Activated T-cell treated with anti-CD3 and anti-CD28 coated beads, Interleukin-2, amount 50 U/mL, for 4 hours (primary cell): ENCODE results near the gene RGS7BP. TPM values are rescaled to one million over a fixed set of nuclear protein-coding genes. Genes with fewer than 3 reads are reported as not detected.
"Not testable (repeated sequence)": the region's sequence is repeated elsewhere in the genome, so short reads cannot be mapped to it uniquely, and the experiment has no call there.

Experiments
- ATAC-seq, 2 donors: fragments of 200-7000 bp; cut with Tn5 transposase; one replicate each; pipeline ENCODE4 v1.10.0; 2021
- DNase-seq: peaks from one replicate; pipeline ENCODE4 v3.0.0-alpha.2; 2020
- H3K27me3 Mint-ChIP-seq: one replicate; pipeline ENCODE4 v1.8.0; 2021; ENCODE audit warnings: low read depth, mixed read lengths
- H3K36me3 Mint-ChIP-seq: one replicate; pipeline ENCODE4 v1.8.0; 2022; ENCODE audit warnings: mixed read lengths; ENCODE audit not compliant: insufficient read depth
- H3K4me1 Mint-ChIP-seq: one replicate; pipeline ENCODE4 v1.8.0; 2021; ENCODE audit warnings: low read depth, mixed read lengths
- H3K4me3 Mint-ChIP-seq: one replicate; pipeline ENCODE4 v1.8.0; 2021; ENCODE audit warnings: mild to moderate bottlenecking, moderate library complexity, mixed read lengths
- H3K9me3 Mint-ChIP-seq: one replicate; pipeline ENCODE4 v1.8.0; 2021; ENCODE audit warnings: mixed read lengths
- total RNA-seq, 3 donors: library from RNA; stranded (reverse); gene quantifications; one replicate each; pipeline ENCODE4 v1.2.1, GENCODE V29; 2021

RGS7BP gene
- total RNA-seq, 3 donors from 2014 or later: not detected

GRCh38 chr5:64518793-64519192 lies 13.0 kb downstream of the RGS7BP start:
- ATAC-seq: no peak
- Mint-ChIP-seq H3K36me3 (no peaks in the 10 kb centered on the region), H3K4me1 (no peaks in the 10 kb centered on the region), H3K27me3 (peaks cover 4% of the 10 kb centered on the region), H3K9me3 (no peaks in the 10 kb centered on the region), H3K4me3 (no peak overlapping the region)
- no peak for DNase-seq

GRCh38 chr5:64519263-64519662 lies 13.4 kb downstream of the RGS7BP start:
- H3K4me1 Mint-ChIP-seq: no peaks in the 10 kb centered on the region
- H3K27me3 Mint-ChIP-seq: peaks cover 4% of the 10 kb centered on the region
- H3K9me3 Mint-ChIP-seq: no peaks in the 10 kb centered on the region
- H3K4me3 Mint-ChIP-seq: no peak overlapping the region
- H3K36me3 Mint-ChIP-seq: no peaks in the 10 kb centered on the region
- DNase-seq (no peak), ATAC-seq (no peak)

GRCh38 chr5:64526734-64527439 lies 21.1 kb downstream of the RGS7BP start:
- H3K4me1 Mint-ChIP-seq: no peaks in the 10 kb centered on the region
- no peaks in the 10 kb centered on the region for H3K27me3 Mint-ChIP-seq
- H3K4me3 Mint-ChIP-seq: no peak overlapping the region
- ATAC-seq (no peak), DNase-seq (no peak)
- no peaks in the 10 kb centered on the region for H3K36me3 Mint-ChIP-seq
- H3K9me3 Mint-ChIP-seq: no peaks in the 10 kb centered on the region

GRCh38 chr5:64530076-64530475 lies 24.3 kb downstream of the RGS7BP start:
- H3K36me3 Mint-ChIP-seq: no peaks in the 10 kb centered on the region
- H3K9me3 Mint-ChIP-seq: no peaks in the 10 kb centered on the region
- no peaks in the 10 kb centered on the region for H3K4me1 Mint-ChIP-seq
- H3K4me3 Mint-ChIP-seq: no peak overlapping the region
- H3K27me3 Mint-ChIP-seq: no peaks in the 10 kb centered on the region
- DNase-seq: no peak
- ATAC-seq: no peak

DNA sequence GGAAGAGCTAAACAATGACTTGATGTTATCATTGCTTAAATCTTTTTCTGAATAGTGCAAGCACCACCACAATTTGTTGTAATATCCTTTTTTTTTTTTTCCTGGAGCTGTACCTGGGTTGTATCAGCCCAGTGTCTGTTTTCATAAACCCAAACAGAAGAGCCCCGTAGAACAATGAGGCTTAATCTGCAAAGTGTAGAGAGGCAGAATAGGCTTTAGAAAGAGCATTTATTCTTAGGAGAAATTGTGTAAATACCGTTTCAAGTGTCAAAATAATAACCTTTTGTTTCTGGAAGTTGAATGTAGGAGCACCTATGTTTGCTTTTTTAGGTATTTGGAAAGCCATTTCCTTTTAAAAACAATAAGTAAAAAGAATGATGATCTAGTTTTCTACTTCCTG lies 26.4 kb downstream of the RGS7BP start:
- H3K4me3 Mint-ChIP-seq: no peak overlapping the region
- ATAC-seq (no peak), DNase-seq (no peak)
- H3K27me3 Mint-ChIP-seq: no peaks in the 10 kb centered on the region
- H3K9me3 Mint-ChIP-seq: no peaks in the 10 kb centered on the region
- no peaks in the 10 kb centered on the region for H3K36me3 Mint-ChIP-seq
- H3K4me1 Mint-ChIP-seq: no peaks in the 10 kb centered on the region

- Mint-ChIP-seq H3K4me3 (no peak overlapping the region), H3K36me3 (no peaks in the 10 kb centered on the region), H3K27me3 (no peaks in the 10 kb centered on the region), H3K9me3 (no peaks in the 10 kb centered on the region), H3K4me1 (no peaks in the 10 kb centered on the region)
- DNase-seq: no peak
- ATAC-seq: no peak
Observed at GRCh38 chr5:64532657-64533056, 26.8 kb downstream of the RGS7BP start.

GRCh38 chr5:64534033-64534432 lies 28.2 kb downstream of the RGS7BP start:
- no peaks in the 10 kb centered on the region for H3K4me1 Mint-ChIP-seq
- H3K4me3 Mint-ChIP-seq: no peak overlapping the region
- H3K27me3 Mint-ChIP-seq: no peaks in the 10 kb centered on the region
- H3K9me3 Mint-ChIP-seq: no peaks in the 10 kb centered on the region
- no peak for ATAC-seq
- DNase-seq: no peak
- no peaks in the 10 kb centered on the region for H3K36me3 Mint-ChIP-seq

- ATAC-seq (no peak), DNase-seq (no peak)
- peaks cover 12% of the 10 kb centered on the region for H3K9me3 Mint-ChIP-seq
- H3K4me1 Mint-ChIP-seq: no peaks in the 10 kb centered on the region
- H3K4me3 Mint-ChIP-seq: no peak overlapping the region
- peaks cover 3% of the 10 kb centered on the region for H3K27me3 Mint-ChIP-seq
- H3K36me3 Mint-ChIP-seq: no peaks in the 10 kb centered on the region
Observed at GRCh38 chr5:64557911-64558310, 52.1 kb downstream of the RGS7BP start.

- not testable (repeated sequence) for H3K36me3 Mint-ChIP-seq, H3K4me1 Mint-ChIP-seq, DNase-seq, H3K27me3 Mint-ChIP-seq, H3K4me3 Mint-ChIP-seq, ATAC-seq
- peaks cover 12% of the 10 kb centered on the region for H3K9me3 Mint-ChIP-seq
Observed at GRCh38 chr5:64558641-64559040, 52.8 kb downstream of the RGS7BP start.

DNA sequence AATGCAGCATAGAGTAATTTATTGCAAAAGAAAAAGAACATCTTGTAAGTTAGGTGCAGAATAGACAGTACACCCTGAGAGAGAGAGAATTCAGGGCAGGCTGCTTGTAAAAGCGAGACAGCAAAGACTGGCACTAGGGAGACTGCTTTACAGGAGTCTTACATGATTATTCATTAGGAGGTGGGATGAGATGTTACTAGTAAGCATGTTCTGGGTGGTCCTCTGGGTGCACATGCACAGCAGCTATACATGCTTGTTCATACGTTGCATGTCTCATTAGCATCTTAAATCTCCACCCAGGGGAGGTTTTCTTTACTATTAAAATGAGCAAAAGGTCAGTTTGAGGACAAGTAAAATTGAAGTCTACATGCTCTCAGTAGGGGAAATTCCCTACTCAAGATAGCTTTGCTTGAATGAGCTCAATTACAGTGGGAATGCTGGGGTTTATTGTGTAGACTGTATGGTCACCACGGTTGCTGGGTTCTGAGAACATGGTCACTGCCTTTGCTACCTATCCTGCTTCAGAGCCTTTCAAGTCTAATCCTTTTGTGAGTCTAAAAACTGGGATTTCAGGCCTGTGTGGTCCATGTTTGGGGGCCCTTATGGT lies 60.6 kb downstream of the RGS7BP start:
- Mint-ChIP-seq H3K4me3 (no peak overlapping the region), H3K27me3 (peaks cover 2% of the 10 kb centered on the region), H3K36me3 (no peaks in the 10 kb centered on the region), H3K4me1 (no peaks in the 10 kb centered on the region), H3K9me3 (no peaks in the 10 kb centered on the region)
- no peak for ATAC-seq
- DNase-seq: no peak

GRCh38 chr5:64569858-64570257 lies 64.0 kb downstream of the RGS7BP start:
- Mint-ChIP-seq H3K36me3 (no peaks in the 10 kb centered on the region), H3K4me1 (no peaks in the 10 kb centered on the region), H3K27me3 (peaks cover 2% of the 10 kb centered on the region), H3K9me3 (no peaks in the 10 kb centered on the region), H3K4me3 (no peak overlapping the region)
- ATAC-seq (no peak), DNase-seq (no peak)

DNA sequence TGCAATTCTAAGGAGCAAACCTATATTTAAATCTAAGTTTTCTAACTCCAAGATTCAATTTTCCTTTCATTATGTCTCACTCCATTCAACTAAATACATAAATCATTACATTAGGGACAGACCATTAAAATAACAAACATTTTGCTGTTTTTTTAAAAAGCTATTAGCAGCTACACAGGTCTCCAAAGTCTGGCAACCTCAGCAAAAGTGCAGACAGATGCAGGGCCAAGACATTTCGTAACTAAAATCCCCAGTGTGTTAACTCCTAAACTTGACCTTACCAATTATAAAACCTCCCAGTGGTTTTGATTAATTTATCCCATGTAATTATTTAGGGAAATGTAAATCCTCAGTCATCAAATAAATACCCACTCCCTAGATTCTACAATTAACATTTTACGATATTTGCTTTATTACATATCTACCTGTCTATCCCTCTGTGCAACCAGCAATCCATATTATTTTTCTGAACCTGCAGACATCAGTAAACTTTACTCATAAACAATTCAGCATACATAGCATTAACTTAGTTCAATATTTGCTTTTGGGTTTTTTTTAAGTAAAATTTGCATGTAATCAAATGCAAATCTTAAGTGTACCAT lies 64.7 kb downstream of the RGS7BP start:
- Mint-ChIP-seq H3K9me3 (no peaks in the 10 kb centered on the region), H3K36me3 (no peaks in the 10 kb centered on the region), H3K4me3 (no peak overlapping the region), H3K27me3 (peaks cover 2% of the 10 kb centered on the region), H3K4me1 (no peaks in the 10 kb centered on the region)
- no peak for ATAC-seq
- DNase-seq: no peak

DNA sequence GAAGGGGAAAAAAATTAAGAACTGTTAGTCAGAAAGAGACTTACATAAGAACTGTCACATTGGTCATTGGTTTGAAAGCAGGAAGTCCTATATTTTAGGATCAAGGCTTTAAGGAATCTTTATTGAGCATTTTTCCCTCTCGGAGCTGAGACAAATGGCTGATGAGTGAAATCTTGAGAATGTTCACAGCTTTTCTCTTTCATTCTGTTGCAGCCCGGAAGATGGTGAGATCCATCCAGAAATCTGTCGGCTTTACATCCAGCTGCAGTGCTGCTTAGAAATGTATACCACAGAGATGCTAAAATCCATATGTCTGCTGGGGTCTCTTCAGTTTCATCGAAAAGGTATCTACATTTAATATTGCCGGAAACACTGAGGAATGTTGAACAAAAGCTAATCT lies 69.7 kb downstream of the RGS7BP start:
- peaks cover 13% of the 10 kb centered on the region for H3K27me3 Mint-ChIP-seq
- no peaks in the 10 kb centered on the region for H3K4me1 Mint-ChIP-seq
- H3K4me3 Mint-ChIP-seq: no peak overlapping the region
- H3K9me3 Mint-ChIP-seq: no peaks in the 10 kb centered on the region
- no peak for ATAC-seq
- no peaks in the 10 kb centered on the region for H3K36me3 Mint-ChIP-seq
- DNase-seq: no peak

DNA sequence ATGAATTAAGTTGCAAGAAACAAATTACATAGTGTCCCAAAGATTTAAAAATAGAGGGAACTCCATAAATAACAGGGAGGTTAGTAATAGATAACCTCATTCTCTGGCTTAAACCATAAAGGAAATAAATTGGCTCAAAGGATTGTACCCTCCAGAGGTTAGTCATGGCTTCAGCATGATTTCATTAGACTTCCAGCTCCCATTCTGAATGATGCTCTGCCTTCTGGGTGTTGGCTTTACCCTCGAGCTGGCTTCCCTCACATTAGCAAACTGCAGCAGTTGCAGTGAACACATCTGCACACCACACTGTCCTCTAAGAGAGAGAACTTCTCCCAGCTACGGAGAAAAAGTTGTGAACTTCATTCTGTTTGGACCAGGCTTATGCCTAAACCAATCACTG lies 70.4 kb downstream of the RGS7BP start:
- Mint-ChIP-seq H3K27me3 (peaks cover 13% of the 10 kb centered on the region), H3K36me3 (no peaks in the 10 kb centered on the region), H3K9me3 (no peaks in the 10 kb centered on the region), H3K4me1 (no peaks in the 10 kb centered on the region), H3K4me3 (no peak overlapping the region)
- DNase-seq (no peak), ATAC-seq (no peak)

DNA sequence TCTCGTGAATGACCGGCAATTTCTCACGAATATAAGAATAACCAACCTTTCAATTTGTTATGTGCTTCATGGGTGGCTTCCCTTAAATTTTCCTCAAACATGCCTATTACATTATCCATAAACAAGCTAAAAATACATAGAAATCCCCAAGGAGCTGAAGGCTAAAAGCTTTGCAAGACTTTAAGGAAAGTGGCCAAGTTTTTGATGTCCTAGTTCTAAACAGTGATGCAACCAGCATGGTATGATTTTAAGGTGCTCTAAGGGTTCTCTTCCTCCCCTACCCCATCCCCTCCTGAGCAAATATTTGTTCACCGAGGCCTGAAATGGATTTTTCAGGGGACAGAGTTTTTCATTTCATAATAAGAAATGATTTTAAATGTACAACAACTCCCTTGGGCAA lies 79.8 kb downstream of the RGS7BP start:
- ATAC-seq (no peak), DNase-seq (no peak)
- Mint-ChIP-seq H3K36me3 (no peaks in the 10 kb centered on the region), H3K27me3 (peaks cover 15% of the 10 kb centered on the region), H3K4me1 (no peaks in the 10 kb centered on the region), H3K9me3 (no peaks in the 10 kb centered on the region), H3K4me3 (no peak overlapping the region)
